SU-DHL-6 (cell line): ENCODE measurements around the gene SSTR5.

Experiments
- H2AFZ ChIP-seq: fragments of 200-600 bp; sonication (generic); 2 replicates; pipeline ENCODE4 v1.6.1; 2014; ENCODE audit warnings: low read depth, mild to moderate bottlenecking, moderate library complexity, mixed read lengths, antibody characterized with exemption, low read length; ENCODE audit not compliant: severe bottlenecking
- H3F3A ChIP-seq: fragments of 200-600 bp; shearing (Covaris generic); 2 replicates; pipeline ENCODE4 v1.6.0; 2016; ENCODE audit warnings: antibody characterized with exemption, mild to moderate bottlenecking; ENCODE audit not compliant: insufficient read depth
- H3K27ac ChIP-seq: fragments of 200-600 bp; sonication (generic); 2 replicates; pipeline ENCODE4 v1.5.1; 2016; ENCODE audit warnings: low read depth, mild to moderate bottlenecking, low read length, moderate library complexity, mixed read lengths
- H3K27me3 ChIP-seq: fragments of 200-600 bp; sonication (generic), shearing (Covaris generic); 2 replicates; pipeline ENCODE4 v1.6.0; 2014; ENCODE audit warnings: mild to moderate bottlenecking, low read length
- H3K36me3 ChIP-seq: fragments of 200-600 bp; sonication (generic); 2 replicates; pipeline ENCODE4 v1.6.1; 2014; ENCODE audit warnings: mild to moderate bottlenecking, low read length, mixed read lengths
- H3K4me2 ChIP-seq: fragments of 300-600, 200-600 bp; shearing (Covaris generic), sonication (generic); 2 replicates; pipeline ENCODE4 v1.6.0; 2014; ENCODE audit warnings: low read length, low read depth, mild to moderate bottlenecking; ENCODE audit not compliant: poor library complexity, severe bottlenecking
- H3K4me3 ChIP-seq: fragments of 200-600 bp; sonication (generic); 2 replicates; pipeline ENCODE4 v1.5.1; 2014; ENCODE audit warnings: antibody characterized with exemption, low read length, mild to moderate bottlenecking, mixed read lengths; ENCODE audit not compliant: insufficient read depth, poor library complexity, severe bottlenecking
- H3K79me2 ChIP-seq: fragments of 200-600 bp; sonication (generic); 2 replicates; pipeline ENCODE4 v1.6.1; 2014; ENCODE audit warnings: mild to moderate bottlenecking, low read length, moderate library complexity; ENCODE audit not compliant: insufficient read depth
- H3K9ac ChIP-seq: fragments of 200-600 bp; sonication (generic); 2 replicates; pipeline ENCODE4 v1.7.0; 2014; ENCODE audit warnings: mild to moderate bottlenecking, low read length
- H3K9me2 ChIP-seq: fragments of 200-600 bp; sonication (generic); replicated peaks from 2 replicates; pipeline ENCODE4 v1.6.1; 2014; ENCODE audit warnings: low read length; ENCODE audit not compliant: insufficient read depth
- H3K9me3 ChIP-seq: fragments of 200-600 bp; sonication (generic); 2 replicates; pipeline ENCODE4 v1.6.1; 2014; ENCODE audit warnings: low read length, mixed read lengths; ENCODE audit not compliant: insufficient read depth
- H4K20me1 ChIP-seq: fragments of 200-600 bp; sonication (generic); 2 replicates; pipeline ENCODE4 v1.6.1; 2014; ENCODE audit warnings: low read depth, mild to moderate bottlenecking, antibody characterized with exemption, low read length, moderate library complexity, mixed read lengths
- EZH2phosphoT487 ChIP-seq: fragments of 200-600 bp; sonication (generic), shearing (Covaris generic); conservative IDR thresholded peaks from 2 replicates; pipeline ENCODE4 v1.6.1; 2018; ENCODE audit warnings: mild to moderate bottlenecking, antibody characterized with exemption, low read length, moderate library complexity, mixed read lengths
- TF ChIP-seq, protein P1 (sequence below): fragments of 200-600 bp; sonication (generic); IDR thresholded peaks from one replicate; pipeline ENCODE4 v1.5.1; 2017; ENCODE audit warnings: antibody characterized with exemption, mild to moderate bottlenecking, low read length, moderate library complexity; ENCODE audit not compliant: insufficient read depth, poor library complexity, severe bottlenecking

Gene SSTR5

DNA sequence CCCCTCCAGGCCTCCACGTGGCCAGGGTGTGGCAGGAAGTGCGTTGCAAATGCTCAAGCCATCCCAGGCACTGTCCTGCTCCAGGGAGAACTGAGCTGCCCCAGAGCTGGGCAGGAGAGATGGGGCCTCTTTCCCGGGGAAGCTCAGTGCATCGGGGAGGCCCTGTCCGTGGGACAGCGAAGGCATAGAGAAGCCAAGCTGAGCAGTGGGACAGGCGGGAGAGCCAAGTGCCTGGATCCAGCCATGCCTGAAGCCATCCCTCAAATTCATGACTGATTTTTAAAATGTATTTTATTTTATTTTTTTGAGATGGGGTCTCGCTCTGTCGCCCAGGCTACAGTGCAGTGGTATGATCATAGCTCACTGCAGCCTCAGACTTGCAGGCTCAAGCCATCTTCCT lies 25.4 kb upstream of the SSTR5 start:
- Histone ChIP-seq H2AFZ (no peak overlapping the region), H3F3A (no peaks in the 10 kb centered on the region), H3K4me3 (no peak overlapping the region), H3K4me2 (no peak overlapping the region), H3K9ac (no peak overlapping the region), H4K20me1 (no peaks in the 10 kb centered on the region), H3K36me3 (no peaks in the 10 kb centered on the region), H3K27me3 (no peaks in the 10 kb centered on the region), H3K27ac (no peak overlapping the region), H3K79me2 (no peaks in the 10 kb centered on the region), H3K9me3 (no peaks in the 10 kb centered on the region), H3K9me2 (no peaks in the 10 kb centered on the region)
- TF ChIP-seq, protein P1, sequence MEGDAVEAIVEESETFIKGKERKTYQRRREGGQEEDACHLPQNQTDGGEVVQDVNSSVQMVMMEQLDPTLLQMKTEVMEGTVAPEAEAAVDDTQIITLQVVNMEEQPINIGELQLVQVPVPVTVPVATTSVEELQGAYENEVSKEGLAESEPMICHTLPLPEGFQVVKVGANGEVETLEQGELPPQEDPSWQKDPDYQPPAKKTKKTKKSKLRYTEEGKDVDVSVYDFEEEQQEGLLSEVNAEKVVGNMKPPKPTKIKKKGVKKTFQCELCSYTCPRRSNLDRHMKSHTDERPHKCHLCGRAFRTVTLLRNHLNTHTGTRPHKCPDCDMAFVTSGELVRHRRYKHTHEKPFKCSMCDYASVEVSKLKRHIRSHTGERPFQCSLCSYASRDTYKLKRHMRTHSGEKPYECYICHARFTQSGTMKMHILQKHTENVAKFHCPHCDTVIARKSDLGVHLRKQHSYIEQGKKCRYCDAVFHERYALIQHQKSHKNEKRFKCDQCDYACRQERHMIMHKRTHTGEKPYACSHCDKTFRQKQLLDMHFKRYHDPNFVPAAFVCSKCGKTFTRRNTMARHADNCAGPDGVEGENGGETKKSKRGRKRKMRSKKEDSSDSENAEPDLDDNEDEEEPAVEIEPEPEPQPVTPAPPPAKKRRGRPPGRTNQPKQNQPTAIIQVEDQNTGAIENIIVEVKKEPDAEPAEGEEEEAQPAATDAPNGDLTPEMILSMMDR = no peak
- no peak for TF ChIP-seq EZH2phosphoT487

DNA sequence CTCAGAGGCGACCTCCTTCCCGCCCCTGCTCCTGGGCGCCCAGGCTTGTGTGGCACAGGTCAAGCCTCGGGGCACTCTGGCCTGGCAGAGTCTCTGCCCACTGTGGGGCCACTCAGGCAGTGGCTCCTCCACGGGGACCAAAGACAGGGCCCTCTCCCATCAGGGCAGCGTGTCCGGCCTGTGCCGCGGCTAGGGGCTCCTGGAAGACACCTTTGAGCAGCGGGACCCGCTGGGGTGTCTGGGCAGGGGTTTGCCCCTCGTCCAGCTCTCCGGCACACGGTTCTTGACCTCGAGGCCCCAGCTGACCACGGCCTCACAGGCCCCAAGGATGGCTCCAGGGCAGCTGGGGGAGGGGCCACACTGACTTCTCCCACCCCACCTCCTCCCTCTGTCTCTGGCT lies 24.7 kb upstream of the SSTR5 start:
- Histone ChIP-seq H3K36me3 (no peaks in the 10 kb centered on the region), H4K20me1 (no peaks in the 10 kb centered on the region), H3K27ac (no peak overlapping the region), H3K9me3 (no peaks in the 10 kb centered on the region), H3K4me3 (no peak overlapping the region), H2AFZ (no peak overlapping the region), H3K9me2 (no peaks in the 10 kb centered on the region), H3K4me2 (no peak overlapping the region), H3K9ac (no peak overlapping the region), H3K27me3 (no peaks in the 10 kb centered on the region), H3F3A (no peaks in the 10 kb centered on the region), H3K79me2 (no peaks in the 10 kb centered on the region)
- TF ChIP-seq, protein P1 = no peak
- TF ChIP-seq EZH2phosphoT487 = no peak

DNA sequence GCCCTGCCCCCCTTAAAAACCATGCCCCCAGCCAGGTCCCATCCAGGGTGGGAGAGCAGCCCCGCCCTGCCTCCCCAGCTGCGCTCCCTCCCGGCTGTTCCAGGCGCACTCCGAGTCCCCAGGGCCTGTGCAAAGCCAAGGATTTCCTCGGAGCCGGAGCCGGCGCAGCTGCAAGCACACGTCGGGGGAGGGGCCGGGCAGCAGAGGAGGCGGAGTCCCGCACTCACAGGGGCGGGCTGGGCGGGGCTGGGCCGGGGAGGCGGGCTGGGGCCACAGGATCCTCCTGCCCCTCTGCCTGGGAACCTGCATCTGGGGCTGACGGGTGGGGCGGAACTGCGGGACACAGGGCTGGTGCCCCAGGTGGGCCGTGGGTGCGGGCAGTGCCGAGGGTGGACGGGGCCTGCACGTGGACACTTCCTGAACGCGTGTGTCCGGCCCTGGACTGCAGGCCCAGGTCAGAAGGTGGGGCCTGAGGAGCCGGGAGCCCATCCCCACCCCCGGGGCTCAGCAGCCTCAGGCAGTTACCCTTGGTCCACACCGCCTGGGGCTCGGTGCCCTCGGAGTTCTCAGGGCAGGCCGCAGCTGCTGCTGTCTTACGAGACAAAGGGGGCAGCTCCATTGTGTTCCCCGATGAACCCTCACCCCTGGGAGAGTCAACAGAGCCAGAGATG lies 24.0 kb upstream of the SSTR5 start:
- TF ChIP-seq, protein P1 = no peak
- TF ChIP-seq EZH2phosphoT487 = no peak
- no peaks in the 10 kb centered on the region for H3K27me3 ChIP-seq

More for the DNA sequence above, 24.0 kb upstream of the SSTR5 start:
- Histone ChIP-seq H3K4me2 (no peak overlapping the region), H3K9me3 (no peaks in the 10 kb centered on the region), H3K36me3 (no peaks in the 10 kb centered on the region), H3K9me2 (no peaks in the 10 kb centered on the region), H3F3A (no peaks in the 10 kb centered on the region), H4K20me1 (no peaks in the 10 kb centered on the region), H3K4me3 (no peak overlapping the region), H3K27ac (no peak overlapping the region), H3K79me2 (no peaks in the 10 kb centered on the region), H3K9ac (no peak overlapping the region), H2AFZ (no peak overlapping the region)
